ENCODE results near the gene AATF.

GRCh38 chr17:37079065-37079708 lies 130.4 kb downstream of the AATF start:
- no peak for TF ChIP-seq GATA2 (IDR thresholded peaks at IDR 0.05; ENCODE audit: low read depth, low read length)
- no peak for TF ChIP-seq GATA3 (IDR thresholded peaks at IDR 0.05; ENCODE audit: low read depth, low read length)

Measured in SH-SY5Y (cell line).